ENCODE measurements around the gene TMEM119. TPM values are rescaled to one million over a fixed set of nuclear protein-coding genes. Genes with fewer than 3 reads are reported as not detected.

The TMEM119 gene
- total and polyA plus RNA-seq, 2 of the 8 experiments (the other 6 are each of a cell fraction or from before 2014, with no cell fraction given): 0.35 to 0.61 TPM

DNA sequence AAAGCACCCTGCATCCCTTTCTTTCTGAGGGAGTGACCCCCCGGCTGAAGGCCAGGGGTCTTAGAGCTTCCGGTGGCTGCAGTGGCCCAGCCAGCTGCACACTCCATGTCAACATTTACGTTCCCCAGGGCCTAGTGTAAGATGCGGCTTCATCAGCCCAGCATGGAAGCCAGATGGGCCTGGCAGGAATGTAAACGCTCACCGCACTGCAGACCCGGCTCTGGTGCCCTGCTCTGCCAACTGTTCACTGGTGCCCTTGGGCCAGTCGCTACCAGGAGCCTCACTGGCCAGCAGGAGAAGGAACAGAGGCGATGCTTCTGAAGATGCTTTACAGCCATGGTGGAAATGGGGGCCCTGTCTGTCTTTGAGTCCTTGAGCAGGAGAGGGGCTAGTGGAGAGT, 8.6 kb upstream of the TMEM119 start (continued):
- TF ChIP-seq, protein P1, sequence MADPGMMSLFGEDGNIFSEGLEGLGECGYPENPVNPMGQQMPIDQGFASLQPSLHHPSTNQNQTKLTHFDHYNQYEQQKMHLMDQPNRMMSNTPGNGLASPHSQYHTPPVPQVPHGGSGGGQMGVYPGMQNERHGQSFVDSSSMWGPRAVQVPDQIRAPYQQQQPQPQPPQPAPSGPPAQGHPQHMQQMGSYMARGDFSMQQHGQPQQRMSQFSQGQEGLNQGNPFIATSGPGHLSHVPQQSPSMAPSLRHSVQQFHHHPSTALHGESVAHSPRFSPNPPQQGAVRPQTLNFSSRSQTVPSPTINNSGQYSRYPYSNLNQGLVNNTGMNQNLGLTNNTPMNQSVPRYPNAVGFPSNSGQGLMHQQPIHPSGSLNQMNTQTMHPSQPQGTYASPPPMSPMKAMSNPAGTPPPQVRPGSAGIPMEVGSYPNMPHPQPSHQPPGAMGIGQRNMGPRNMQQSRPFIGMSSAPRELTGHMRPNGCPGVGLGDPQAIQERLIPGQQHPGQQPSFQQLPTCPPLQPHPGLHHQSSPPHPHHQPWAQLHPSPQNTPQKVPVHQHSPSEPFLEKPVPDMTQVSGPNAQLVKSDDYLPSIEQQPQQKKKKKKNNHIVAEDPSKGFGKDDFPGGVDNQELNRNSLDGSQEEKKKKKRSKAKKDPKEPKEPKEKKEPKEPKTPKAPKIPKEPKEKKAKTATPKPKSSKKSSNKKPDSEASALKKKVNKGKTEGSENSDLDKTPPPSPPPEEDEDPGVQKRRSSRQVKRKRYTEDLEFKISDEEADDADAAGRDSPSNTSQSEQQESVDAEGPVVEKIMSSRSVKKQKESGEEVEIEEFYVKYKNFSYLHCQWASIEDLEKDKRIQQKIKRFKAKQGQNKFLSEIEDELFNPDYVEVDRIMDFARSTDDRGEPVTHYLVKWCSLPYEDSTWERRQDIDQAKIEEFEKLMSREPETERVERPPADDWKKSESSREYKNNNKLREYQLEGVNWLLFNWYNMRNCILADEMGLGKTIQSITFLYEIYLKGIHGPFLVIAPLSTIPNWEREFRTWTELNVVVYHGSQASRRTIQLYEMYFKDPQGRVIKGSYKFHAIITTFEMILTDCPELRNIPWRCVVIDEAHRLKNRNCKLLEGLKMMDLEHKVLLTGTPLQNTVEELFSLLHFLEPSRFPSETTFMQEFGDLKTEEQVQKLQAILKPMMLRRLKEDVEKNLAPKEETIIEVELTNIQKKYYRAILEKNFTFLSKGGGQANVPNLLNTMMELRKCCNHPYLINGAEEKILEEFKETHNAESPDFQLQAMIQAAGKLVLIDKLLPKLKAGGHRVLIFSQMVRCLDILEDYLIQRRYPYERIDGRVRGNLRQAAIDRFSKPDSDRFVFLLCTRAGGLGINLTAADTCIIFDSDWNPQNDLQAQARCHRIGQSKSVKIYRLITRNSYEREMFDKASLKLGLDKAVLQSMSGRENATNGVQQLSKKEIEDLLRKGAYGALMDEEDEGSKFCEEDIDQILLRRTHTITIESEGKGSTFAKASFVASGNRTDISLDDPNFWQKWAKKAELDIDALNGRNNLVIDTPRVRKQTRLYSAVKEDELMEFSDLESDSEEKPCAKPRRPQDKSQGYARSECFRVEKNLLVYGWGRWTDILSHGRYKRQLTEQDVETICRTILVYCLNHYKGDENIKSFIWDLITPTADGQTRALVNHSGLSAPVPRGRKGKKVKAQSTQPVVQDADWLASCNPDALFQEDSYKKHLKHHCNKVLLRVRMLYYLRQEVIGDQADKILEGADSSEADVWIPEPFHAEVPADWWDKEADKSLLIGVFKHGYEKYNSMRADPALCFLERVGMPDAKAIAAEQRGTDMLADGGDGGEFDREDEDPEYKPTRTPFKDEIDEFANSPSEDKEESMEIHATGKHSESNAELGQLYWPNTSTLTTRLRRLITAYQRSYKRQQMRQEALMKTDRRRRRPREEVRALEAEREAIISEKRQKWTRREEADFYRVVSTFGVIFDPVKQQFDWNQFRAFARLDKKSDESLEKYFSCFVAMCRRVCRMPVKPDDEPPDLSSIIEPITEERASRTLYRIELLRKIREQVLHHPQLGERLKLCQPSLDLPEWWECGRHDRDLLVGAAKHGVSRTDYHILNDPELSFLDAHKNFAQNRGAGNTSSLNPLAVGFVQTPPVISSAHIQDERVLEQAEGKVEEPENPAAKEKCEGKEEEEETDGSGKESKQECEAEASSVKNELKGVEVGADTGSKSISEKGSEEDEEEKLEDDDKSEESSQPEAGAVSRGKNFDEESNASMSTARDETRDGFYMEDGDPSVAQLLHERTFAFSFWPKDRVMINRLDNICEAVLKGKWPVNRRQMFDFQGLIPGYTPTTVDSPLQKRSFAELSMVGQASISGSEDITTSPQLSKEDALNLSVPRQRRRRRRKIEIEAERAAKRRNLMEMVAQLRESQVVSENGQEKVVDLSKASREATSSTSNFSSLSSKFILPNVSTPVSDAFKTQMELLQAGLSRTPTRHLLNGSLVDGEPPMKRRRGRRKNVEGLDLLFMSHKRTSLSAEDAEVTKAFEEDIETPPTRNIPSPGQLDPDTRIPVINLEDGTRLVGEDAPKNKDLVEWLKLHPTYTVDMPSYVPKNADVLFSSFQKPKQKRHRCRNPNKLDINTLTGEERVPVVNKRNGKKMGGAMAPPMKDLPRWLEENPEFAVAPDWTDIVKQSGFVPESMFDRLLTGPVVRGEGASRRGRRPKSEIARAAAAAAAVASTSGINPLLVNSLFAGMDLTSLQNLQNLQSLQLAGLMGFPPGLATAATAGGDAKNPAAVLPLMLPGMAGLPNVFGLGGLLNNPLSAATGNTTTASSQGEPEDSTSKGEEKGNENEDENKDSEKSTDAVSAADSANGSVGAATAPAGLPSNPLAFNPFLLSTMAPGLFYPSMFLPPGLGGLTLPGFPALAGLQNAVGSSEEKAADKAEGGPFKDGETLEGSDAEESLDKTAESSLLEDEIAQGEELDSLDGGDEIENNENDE (IDR thresholded peaks at IDR 0.05; ENCODE audit: insufficient replicate concordance, low read length): no peak
- TF ChIP-seq NANOG (IDR thresholded peaks at IDR 0.05; ENCODE audit: insufficient read depth, low read depth, low read length, poor library complexity, severe bottlenecking) (no peak), RFX5 (IDR thresholded peaks at IDR 0.05; ENCODE audit: borderline replicate concordance, low read depth, low read length) (no peak), SIX5 (IDR thresholded peaks at IDR 0.05; ENCODE audit: low read depth, low read length) (no peak), TEAD4 (IDR thresholded peaks at IDR 0.05; ENCODE audit: low read depth, low read length) (no peak), YY1 (IDR thresholded peaks at IDR 0.05; ENCODE audit: low read depth, low read length) (no peak), SP2 (IDR thresholded peaks at IDR 0.05; ENCODE audit: low read length) (no peak), CBX5 (IDR thresholded peaks at IDR 0.05; ENCODE audit: low read depth, low read length) (no peak), CREB1 (IDR thresholded peaks at IDR 0.05) (no peak), ASH2L (IDR thresholded peaks at IDR 0.05; ENCODE audit: low read length) (no peak)
- TF ChIP-seq, protein P2, sequence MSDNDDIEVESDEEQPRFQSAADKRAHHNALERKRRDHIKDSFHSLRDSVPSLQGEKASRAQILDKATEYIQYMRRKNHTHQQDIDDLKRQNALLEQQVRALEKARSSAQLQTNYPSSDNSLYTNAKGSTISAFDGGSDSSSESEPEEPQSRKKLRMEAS (IDR thresholded peaks at IDR 0.05): no peak
